Left forelimb (tissue), 1 donor: ENCODE measurements around the gene TSC1.

Experiments used
- DNase-seq: peaks from one replicate; pipeline ENCODE4 v3.0.0-alpha.2; 2018; ENCODE audit warnings: low spot score

TSC1 gene

DNA sequence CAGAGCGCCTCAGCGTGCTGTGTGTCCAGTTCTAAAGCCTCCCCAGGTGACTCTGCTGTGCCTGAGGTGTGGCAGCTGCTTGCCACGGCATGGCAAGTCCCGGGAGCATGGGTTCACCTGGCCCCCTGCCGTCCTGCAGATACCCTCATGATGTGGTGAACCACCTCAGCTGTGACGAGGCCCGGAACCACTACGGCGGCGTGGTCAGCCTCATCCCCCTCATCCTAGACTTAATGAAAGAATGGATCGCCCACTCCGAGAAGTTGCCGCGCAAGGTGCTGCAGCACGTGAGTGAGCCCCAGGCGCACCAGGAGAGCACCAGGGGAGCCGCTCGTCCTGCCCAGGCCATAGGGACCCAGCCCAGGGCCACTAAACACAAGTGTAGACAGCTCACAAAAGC, 56.3 kb downstream of the TSC1 start:
- DNase-seq = no peak

GRCh38 chr9:132887181-132888120, 57.0 kb downstream of the TSC1 start:
- DNase-seq = no peak

- DNase-seq = no peak
Observed at GRCh38 chr9:132886334-132886725, 58.1 kb downstream of the TSC1 start.

GRCh38 chr9:132885720-132886333, 58.6 kb downstream of the TSC1 start:
- no peak for DNase-seq

GRCh38 chr9:132883349-132884294, 60.8 kb downstream of the TSC1 start:
- DNase-seq = no peak

DNA sequence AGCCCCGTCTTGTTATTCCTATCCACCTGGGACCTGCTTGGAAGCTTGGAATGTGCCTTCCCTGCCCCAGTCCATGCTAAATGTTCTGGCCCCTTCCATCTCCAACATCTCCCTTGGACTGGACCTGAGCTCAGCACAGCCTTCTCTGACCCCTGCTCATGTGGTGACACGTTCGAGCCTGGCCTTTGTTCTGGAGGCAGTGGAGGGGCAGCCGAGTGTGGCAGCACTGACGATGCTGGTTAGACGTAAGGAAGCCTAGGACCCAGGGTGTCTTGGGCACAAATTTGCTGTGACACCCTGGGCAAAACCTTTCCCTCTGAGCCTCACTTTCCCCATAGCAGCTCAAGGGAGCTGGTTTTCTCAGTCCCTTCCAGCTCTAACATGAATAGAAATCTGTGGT, 61.8 kb downstream of the TSC1 start:
- DNase-seq = no peak

DNA sequence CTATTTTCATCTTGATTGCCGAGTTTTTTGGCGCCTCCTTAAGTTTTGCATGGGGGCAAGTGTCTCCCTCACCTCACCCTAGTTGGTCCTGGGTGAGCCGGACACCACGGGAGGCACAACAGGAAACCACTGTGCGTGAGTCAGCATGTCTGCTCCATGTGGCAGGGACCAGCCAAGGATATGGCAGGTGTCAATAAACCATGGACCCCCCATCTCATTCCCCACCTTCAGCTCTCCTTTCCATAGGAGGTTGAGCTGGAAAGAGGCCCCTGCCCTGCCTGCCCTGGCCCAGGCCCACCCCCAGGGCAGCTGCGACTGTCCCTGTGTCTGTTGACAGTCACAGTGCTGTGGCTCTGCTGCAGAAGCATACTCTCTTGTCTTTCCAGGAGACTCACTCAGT, 62.6 kb downstream of the TSC1 start:
- DNase-seq = no peak

DNA sequence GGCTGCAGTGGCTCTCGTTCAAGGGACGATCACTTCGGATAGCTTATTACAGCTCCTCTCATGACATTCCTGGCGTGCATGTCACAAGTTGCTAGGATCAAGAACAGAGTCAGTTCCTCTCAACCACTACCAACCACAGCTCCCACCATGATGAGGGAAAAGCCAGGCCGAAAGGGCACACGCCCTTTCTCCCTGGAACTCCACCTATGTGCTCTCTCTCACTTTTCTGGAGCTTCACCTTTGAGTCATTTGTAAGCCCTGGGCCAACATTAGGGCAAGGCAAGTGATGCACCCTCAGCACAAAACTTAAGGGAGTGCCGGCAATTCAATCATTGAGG, 64.1 kb downstream of the TSC1 start:
- no peak for DNase-seq

GRCh38 chr9:132879457-132880323, 64.7 kb downstream of the TSC1 start:
- DNase-seq = no peak

DNA sequence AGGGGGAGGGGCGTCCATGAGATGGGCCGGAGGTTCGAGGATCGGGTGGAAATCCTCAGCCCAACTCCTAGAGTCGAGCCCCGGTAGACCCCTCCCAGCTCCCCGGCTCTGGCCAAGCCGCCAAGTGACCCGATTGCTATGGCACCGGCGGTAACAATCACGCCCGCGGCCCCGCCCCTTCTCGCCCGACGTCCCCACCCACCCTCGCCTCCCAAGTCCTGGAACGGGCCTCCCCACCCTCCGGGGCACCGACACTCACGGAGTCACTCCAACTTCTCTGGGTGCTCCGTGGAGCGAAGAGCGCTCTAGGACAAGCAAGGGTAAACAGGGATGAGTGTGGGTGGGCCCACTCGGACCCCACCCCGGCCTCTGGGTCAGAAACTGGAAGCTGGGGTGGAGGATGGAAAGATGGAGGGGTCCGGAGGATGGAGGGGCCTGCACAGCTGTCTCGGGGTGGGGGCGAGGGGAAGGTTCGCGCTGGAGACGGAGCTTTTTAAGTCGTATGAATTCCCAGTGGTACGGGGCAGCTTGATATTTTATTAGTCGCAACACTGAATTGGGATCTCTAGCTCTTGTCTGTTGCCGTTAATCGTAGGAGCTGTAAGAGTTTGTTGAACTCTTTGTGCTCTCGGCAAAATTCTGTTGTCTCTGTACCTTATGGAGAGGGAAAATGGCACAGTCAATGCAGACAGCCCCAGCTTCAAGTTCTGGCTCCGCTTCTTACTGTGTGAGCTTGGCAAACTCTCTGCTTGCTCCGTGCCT, 65.5 kb downstream of the TSC1 start, which contains the start of gene SPACA9:
TSS of gene SPACA9 (plus strand) at position 204 of the 762 bp plus-strand sequence. CDS start 5,050 bp downstream, outside the sequence.
- peak; percentile 84 for DNase-seq

DNA sequence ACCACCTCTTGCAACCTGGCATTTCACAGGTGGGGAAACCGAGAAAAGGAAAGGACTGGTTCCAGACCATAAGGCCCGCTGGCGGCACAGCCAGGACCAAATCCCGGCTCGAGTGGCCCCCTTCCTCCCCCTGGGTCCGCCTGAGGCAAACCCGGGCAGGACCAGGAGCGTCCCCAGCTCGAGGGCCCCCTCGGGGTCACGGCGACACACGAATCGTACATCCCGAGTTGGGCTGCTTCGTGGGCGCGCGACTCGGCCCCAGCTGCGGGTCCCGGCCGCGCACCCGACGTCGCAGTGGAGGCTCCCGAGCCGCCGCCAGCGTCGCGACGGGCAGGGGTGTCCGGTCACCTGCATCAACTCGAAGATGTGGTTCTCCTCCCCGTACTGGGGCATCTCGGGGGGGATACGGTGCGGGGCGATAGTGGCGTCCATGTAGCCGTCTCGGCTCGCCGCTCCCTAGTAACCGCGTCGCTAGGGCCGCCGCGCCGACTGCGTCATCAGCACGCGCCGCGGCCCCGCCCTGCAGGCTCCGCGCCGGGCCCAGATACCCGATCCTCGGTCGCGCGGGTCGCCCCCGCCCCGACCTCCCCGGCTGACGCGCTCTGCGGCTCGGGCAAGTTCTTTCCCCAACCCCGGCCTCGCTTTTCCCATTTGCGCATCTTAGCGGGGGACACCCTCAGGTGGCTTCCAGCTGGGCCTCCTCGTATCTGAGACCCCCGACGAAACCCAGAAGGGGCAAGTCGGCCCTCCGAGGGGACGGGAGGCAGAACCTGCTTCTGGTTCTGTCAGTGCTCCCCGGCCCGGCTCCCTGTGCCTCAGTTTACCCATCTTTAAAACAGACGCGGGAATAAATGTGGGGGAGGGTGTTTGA, 66.4 kb downstream of the TSC1 start, which contains the start of gene AK8:
TSS of gene AK8 (minus strand) at position 461 of the 871 bp plus-strand sequence. CDS start at position 432, 29 bp downstream.
- DNase-seq = peak; percentile 90

DNA sequence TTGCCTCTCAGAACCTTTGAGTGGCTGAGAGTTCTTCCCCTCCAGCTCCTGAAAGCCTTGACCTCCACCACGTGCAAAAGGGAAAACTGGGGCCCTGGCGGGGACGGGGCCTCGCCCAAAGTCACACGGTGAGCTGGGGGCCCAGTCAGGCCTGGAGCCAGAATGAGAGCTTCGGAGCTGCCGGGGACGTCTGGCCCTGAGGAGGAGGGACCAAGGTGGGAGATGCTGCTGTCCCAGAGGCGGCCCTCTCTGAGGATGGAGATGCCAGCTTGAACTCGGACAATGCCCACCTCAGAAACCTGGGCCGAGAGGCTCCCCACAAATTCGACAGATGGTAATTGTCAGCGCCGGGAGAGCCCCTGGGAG, 67.0 kb downstream of the TSC1 start:
- no peak for DNase-seq

- DNase-seq = no peak
Observed at GRCh38 chr9:132876849-132877248, 67.6 kb downstream of the TSC1 start.

DNA sequence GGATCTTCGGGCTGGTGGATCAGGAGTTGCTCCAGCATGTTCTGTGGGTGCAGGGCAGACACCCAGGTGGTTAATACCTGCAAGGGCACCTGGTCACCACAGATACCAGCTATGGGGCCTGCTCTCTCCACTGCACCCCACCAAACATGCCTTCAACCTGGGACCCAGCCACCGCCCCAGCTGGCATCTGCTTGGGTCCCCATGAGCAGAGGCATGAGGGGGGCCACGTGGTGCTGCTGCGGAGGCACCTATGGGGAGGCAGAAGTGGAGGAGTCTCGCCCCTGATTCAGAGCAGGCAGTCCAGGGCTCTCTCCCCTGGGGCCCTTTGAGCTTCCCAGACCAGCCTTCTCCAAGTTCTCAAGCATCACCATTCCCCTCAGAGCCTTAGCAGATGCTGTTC, 69.3 kb downstream of the TSC1 start:
- DNase-seq = no peak

GRCh38 chr9:132873403-132873802, 71.0 kb downstream of the TSC1 start:
- no peak for DNase-seq

DNA sequence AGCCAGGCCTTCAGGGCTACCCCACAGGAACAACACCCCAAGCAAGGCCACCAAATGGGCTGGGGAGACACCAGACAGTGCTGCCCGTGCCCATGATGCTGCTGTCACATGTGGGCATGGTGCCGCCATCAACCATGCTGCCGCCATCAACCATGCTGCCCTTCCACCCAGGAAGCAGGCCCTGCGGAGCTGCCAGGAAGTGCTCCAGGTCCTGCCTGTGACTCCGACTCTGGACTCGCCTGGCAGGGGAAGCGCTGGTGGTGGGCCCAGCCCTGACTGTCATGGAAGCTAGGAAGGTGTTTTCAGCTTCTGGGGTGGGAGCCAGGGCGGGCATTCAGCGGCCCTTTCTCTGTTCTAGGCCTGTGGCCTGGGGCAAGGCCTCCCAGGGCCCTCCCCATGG, 75.2 kb downstream of the TSC1 start:
- no peak for DNase-seq

DNA sequence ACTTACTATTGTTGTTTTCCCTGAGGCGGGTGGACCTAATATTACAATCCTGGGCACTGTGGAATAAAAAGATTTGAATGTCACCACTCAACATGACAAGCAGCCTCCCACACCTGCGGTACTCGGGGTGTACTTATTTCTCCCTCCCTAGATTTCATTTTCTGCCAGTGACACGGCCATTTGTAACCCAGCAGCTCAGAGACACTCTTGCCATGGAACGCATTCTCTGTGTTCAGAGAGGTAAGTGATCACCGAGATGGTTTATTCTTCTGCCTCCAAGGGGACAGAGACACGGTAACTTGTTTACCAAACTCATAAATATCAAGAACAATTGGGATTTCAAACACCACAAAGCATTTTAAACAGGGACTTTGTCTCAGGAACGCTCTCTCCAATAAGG, 77.5 kb downstream of the TSC1 start:
- no peak for DNase-seq

- DNase-seq = no peak
Observed at GRCh38 chr9:132864691-132865090, 79.7 kb downstream of the TSC1 start.

DNA sequence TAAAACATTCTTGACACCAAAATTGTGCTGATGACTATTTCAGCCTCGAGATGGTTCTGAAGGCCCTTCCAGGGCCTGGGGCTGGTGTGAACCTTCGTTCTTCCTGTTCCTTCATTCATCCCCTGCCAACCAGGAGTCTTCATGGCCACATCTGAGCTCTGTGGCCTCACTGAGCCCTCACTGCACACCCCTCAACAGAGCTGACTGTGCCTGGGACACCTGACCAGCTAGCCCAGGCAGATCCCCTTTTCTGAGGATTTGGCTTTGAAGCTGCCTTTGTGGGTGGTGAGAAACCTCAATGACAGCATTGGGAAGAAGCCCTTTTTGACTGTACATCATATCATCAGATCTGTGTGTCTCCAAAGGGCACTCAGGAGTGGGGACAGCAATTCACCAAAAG, 80.1 kb downstream of the TSC1 start:
- DNase-seq = no peak

DNA sequence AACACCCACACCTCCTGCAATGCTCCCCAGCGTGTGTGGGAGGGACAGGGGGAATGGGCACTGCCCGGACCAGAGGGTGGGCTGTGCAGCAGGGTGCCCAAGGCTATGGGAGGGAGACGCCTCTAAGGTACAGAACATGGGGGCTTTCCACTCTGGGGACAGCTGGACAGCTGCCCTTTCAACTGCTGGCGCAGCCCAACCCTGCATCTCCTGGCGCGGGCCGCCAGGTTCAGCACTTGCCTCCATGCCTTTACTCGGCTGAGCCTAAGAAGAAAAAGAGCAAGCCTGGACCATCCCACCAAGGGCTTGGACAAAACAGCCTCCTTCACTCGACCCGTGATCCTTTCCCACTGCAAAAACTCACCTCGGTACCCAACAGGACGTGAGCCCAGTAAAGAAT, 81.3 kb downstream of the TSC1 start:
- no peak for DNase-seq
